ENCODE results near the gene MYOZ1. TPM values are rescaled to one million over a fixed set of nuclear protein-coding genes. Genes with fewer than 3 reads are reported as not detected.

Gene MYOZ1
- total and polyA plus RNA-seq, 8 donors, result 0.18 to 1.3 (median 0.70) TPM; not detected in 4

- no peaks in the 10 kb centered on the region for H3K27me3 ChIP-seq
Observed at GRCh38 chr10:73653701-73654100, 12.4 kb upstream of the MYOZ1 start.

GRCh38 chr10:73653195-73653594 lies 11.9 kb upstream of the MYOZ1 start:
- Histone ChIP-seq H3K27ac (no peak overlapping the region), H3K9me3 (no peaks in the 10 kb centered on the region), H3K4me3 (no peak overlapping the region), H3K36me3 (no peaks in the 10 kb centered on the region), H3K27me3 (no peaks in the 10 kb centered on the region), H3K4me1 (peaks cover 2 to 23% (median 11%) of the 10 kb centered on the region in 4 donors)
- TF ChIP-seq POLR2AphosphoS5 (IDR thresholded peaks at IDR 0.05) (no peak), EP300 (IDR thresholded peaks at IDR 0.05) (no peak), POLR2A (IDR thresholded peaks at IDR 0.05) (no peak)
- TF ChIP-seq, protein P1, sequence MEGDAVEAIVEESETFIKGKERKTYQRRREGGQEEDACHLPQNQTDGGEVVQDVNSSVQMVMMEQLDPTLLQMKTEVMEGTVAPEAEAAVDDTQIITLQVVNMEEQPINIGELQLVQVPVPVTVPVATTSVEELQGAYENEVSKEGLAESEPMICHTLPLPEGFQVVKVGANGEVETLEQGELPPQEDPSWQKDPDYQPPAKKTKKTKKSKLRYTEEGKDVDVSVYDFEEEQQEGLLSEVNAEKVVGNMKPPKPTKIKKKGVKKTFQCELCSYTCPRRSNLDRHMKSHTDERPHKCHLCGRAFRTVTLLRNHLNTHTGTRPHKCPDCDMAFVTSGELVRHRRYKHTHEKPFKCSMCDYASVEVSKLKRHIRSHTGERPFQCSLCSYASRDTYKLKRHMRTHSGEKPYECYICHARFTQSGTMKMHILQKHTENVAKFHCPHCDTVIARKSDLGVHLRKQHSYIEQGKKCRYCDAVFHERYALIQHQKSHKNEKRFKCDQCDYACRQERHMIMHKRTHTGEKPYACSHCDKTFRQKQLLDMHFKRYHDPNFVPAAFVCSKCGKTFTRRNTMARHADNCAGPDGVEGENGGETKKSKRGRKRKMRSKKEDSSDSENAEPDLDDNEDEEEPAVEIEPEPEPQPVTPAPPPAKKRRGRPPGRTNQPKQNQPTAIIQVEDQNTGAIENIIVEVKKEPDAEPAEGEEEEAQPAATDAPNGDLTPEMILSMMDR (IDR thresholded peaks at IDR 0.05), result no peak
- 82 to 95% (median 85%) methylated on average over 8 to 11 of the region's 11 CpGs for WGBS, 5 donors
- intact Hi-C loops (cut with DNase I; ENCODE audit: low total_unique reads), result no loop called here
- no peak for DNase-seq

More at GRCh38 chr10:73653701-73654100, 12.4 kb upstream of the MYOZ1 start:
- H3K27ac ChIP-seq, result no peak overlapping the region
- H3K4me1 ChIP-seq, result peaks cover 0 to 18% (median 7%) of the 10 kb centered on the region in 4 donors
- TF ChIP-seq POLR2AphosphoS5 (IDR thresholded peaks at IDR 0.05) (no peak), EP300 (IDR thresholded peaks at IDR 0.05) (no peak), POLR2A (IDR thresholded peaks at IDR 0.05) (no peak)
- TF ChIP-seq, protein P1 (IDR thresholded peaks at IDR 0.05), result no peak
- H3K36me3 ChIP-seq, result no peaks in the 10 kb centered on the region
- intact Hi-C loops (cut with DNase I; ENCODE audit: low total_unique reads), result no loop called here
- H3K9me3 ChIP-seq, result no peaks in the 10 kb centered on the region
- H3K4me3 ChIP-seq, result no peak overlapping the region
- 41 to 62% (median 55%) methylated on average over 3 of the region's 3 CpGs for WGBS, 5 donors
- peak in 1 of 2 donors; percentile 46 for DNase-seq

DNA sequence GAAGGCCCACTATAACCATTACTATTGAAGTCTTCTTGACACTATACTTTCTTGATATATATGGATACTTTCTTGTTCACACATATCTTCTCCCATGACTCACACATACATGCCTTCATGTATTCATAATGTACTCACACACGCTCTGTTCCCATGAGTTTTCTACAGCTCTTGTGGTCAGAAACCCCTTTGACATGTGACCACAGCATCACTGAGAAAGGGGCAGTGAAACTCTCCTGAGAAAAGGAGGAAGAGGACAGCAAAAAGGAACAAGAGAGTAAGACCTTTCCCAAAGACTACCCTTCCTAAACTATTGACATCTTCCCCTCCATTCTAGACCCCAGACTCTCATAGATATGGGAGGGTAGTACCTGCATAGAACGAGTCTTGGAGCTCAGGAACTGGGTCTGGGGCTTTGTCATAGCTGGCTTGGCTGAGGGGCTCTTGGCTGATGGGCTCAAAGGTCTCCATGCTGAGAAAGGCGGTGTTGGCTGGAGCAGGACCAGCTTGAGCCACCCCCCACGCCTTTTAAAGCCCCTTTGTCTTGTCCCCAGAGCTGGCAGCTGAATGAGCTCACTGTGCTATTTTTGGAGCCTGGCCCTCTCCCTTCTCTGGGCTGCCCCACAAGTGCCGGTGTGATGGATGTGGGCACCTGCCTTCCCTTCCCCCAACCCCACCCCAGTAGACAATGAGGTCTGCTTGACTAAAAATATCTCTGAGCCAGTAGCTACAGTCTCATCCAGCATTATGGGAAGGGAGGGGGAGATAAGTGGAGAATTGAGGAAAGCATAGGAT lies 9.5 kb upstream of the MYOZ1 start:
- 71 to 77% (median 76%) methylated on average over 5 of the region's 5 CpGs for WGBS, 5 donors
- intact Hi-C loops (cut with DNase I; ENCODE audit: low total_unique reads), result no loop called here

DNA sequence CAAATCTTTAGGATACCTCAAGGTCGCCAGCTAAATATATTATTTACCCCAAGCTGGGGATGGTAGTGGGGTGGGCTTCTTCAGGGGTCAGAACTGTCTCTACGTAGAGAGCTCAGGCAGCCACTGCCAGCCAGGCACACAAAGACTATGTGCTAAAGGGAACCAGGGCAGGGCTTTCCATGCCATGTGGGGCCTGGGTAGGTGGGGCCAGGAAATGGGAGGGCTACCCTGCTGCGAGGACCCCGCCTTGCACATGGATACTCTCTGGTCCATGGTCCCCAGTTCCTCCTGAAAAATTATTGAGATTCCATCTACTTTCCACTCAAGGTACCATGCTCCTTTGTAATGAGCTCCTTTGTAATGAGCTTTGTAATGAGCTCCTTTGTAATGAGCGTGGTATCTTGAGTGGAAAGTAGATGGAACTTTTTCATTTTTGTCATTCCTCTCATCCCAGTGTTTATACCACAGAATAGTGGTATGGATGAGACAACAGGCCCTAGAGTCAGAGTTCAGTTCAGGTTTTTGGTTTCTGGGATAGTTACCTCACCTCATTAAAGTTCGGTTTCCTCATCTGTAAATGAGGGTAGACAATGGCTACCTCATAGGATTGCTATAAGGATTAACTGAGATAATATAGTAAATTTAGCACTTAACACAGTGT lies 8.7 kb upstream of the MYOZ1 start:
- no peaks in the 10 kb centered on the region for H3K27me3 ChIP-seq
- TF ChIP-seq POLR2A (IDR thresholded peaks at IDR 0.05), result no peak
- TF ChIP-seq EP300 (IDR thresholded peaks at IDR 0.05), result no peak
- TF ChIP-seq POLR2AphosphoS5 (IDR thresholded peaks at IDR 0.05), result no peak
- TF ChIP-seq, protein P1 (IDR thresholded peaks at IDR 0.05), result no peak
- no peaks in the 10 kb centered on the region for H3K9me3 ChIP-seq
- no peak overlapping the region for H3K4me3 ChIP-seq
- H3K4me1 ChIP-seq, result peaks cover 7 to 32% (median 22%) of the 10 kb centered on the region in 4 donors
- DNase-seq, result no peak
- H3K27ac ChIP-seq, result no peak overlapping the region
- intact Hi-C loops (cut with DNase I; ENCODE audit: low total_unique reads), result no loop called here
- 87 to 98% (median 95%) methylated on average over 6 of the region's 6 CpGs for WGBS, 5 donors
- H3K36me3 ChIP-seq, result no peaks in the 10 kb centered on the region

More for the DNA sequence above, 9.5 kb upstream of the MYOZ1 start:
- DNase-seq, result peak in 1 of 2 donors; percentile 45
- Histone ChIP-seq H3K9me3 (no peaks in the 10 kb centered on the region), H3K4me1 (peaks cover 7 to 40% (median 25%) of the 10 kb centered on the region in 4 donors), H3K27me3 (no peaks in the 10 kb centered on the region), H3K27ac (no peak overlapping the region), H3K4me3 (no peak overlapping the region), H3K36me3 (no peaks in the 10 kb centered on the region)
- TF ChIP-seq, protein P1 (IDR thresholded peaks at IDR 0.05), result no peak
- no peak for TF ChIP-seq EP300 (IDR thresholded peaks at IDR 0.05)
- TF ChIP-seq POLR2A (IDR thresholded peaks at IDR 0.05), result no peak
- no peak for TF ChIP-seq POLR2AphosphoS5 (IDR thresholded peaks at IDR 0.05)

All from stomach (tissue), 9 donors.